CD14-positive monocyte (primary cell): ENCODE measurements around the gene NFYC. TPM values are rescaled to one million over a fixed set of nuclear protein-coding genes. Genes with fewer than 3 reads are reported as not detected.

Source experiments
- DNase-seq, 3 donors: peaks; one replicate each; pipeline ENCODE4 v3.0.0-alpha.2; 2011 to 2022
- H2AFZ ChIP-seq: 2 replicates; pipeline ENCODE4 v1.6.0; 2012; ENCODE audit warnings: mild to moderate bottlenecking, low read depth, low read length, inconsistent platforms; ENCODE audit not compliant: insufficient read depth, poor library complexity, severe bottlenecking
- H3K27ac ChIP-seq, 2 donors: 1 replicate in 1 of 2; 2 replicates in 1 of 2; pipeline ENCODE4 v1.5.1; 2012 to 2013; ENCODE audit warnings: low read length in 2 of 2, control low read depth in 1 of 2, inconsistent platforms in 1 of 2, low read depth in 1 of 2, mild to moderate bottlenecking in 1 of 2
- H3K27me3 ChIP-seq, 2 donors: one replicate each; pipeline versions ENCODE4 v1.6.0 to v1.6.1; 2011 to 2013; ENCODE audit warnings: low read length in 2 of 2; ENCODE audit not compliant: control insufficient read depth in 2 of 2, insufficient read depth in 2 of 2
- H3K36me3 ChIP-seq, 2 donors: replicated peaks in 1 of 2; 1 replicate in 1 of 2; 2 replicates in 1 of 2; pipeline versions ENCODE4 v1.5.1 to v1.6.1; 2012 to 2013; ENCODE audit warnings: low read length in 2 of 2, control low read depth in 1 of 2, inconsistent platforms in 1 of 2, mild to moderate bottlenecking in 1 of 2; ENCODE audit not compliant: insufficient read depth in 2 of 2, control insufficient read depth in 1 of 2
- H3K4me1 ChIP-seq, 2 donors: 1 replicate in 1 of 2; 2 replicates in 1 of 2; pipeline versions ENCODE4 v1.5.1 to v1.6.1; 2012 to 2013; ENCODE audit warnings: low read length in 2 of 2, control low read depth in 1 of 2, inconsistent platforms in 1 of 2, mild to moderate bottlenecking in 1 of 2, moderate library complexity in 1 of 2; ENCODE audit not compliant: insufficient read depth in 2 of 2, control insufficient read depth in 1 of 2
- H3K4me2 ChIP-seq: replicated peaks from 2 replicates; pipeline ENCODE3; 2012; ENCODE audit warnings: low read length, moderate library complexity, mild to moderate bottlenecking; ENCODE audit not compliant: poor library complexity, severe bottlenecking; ENCODE audit errors: extremely low read depth
- H3K4me3 ChIP-seq, 3 experiments: fragments of 200-600 bp in 1 of 3; sonication (generic) in 1 of 3; replicated peaks in 1 of 3; 1 replicate in 2 of 3; 2 replicates in 1 of 3; pipeline ENCODE4 v1.5.1; 2011 to 2013; ENCODE audit warnings: low read length in 3 of 3, mild to moderate bottlenecking in 3 of 3, control low read depth in 2 of 3, low read depth in 2 of 3, inconsistent platforms in 1 of 3, moderate library complexity in 1 of 3
- H3K79me2 ChIP-seq: 2 replicates; pipeline ENCODE4 v1.6.0; 2012; ENCODE audit warnings: mild to moderate bottlenecking, control low read depth, inconsistent platforms, low read length, moderate library complexity; ENCODE audit not compliant: insufficient read depth
- H3K9ac ChIP-seq: 2 replicates; pipeline ENCODE4 v1.6.0; 2017; ENCODE audit warnings: low read length, mild to moderate bottlenecking; ENCODE audit not compliant: insufficient read depth, poor library complexity, severe bottlenecking
- H3K9me3 ChIP-seq, 2 donors: replicated peaks in 1 of 2; 1 replicate in 1 of 2; 2 replicates in 1 of 2; pipeline versions ENCODE4 v1.5.1 to v1.6.1; 2012 to 2013; ENCODE audit warnings: low read length in 2 of 2, control low read depth in 1 of 2; ENCODE audit not compliant: control insufficient read depth in 1 of 2, insufficient read depth in 1 of 2
- H4K20me1 ChIP-seq: 2 replicates; pipeline ENCODE4 v1.6.0; 2012; ENCODE audit warnings: mild to moderate bottlenecking, low read length, control low read depth, moderate library complexity; ENCODE audit not compliant: insufficient read depth
- H3K27ac Mint-ChIP-seq, 7 donors: one replicate each; pipeline ENCODE4 v1.8.0; 2020; ENCODE audit warnings: mild to moderate bottlenecking in 7 of 7, mixed read lengths in 7 of 7, moderate library complexity in 6 of 7, inconsistent platforms in 2 of 7
- H3K27me3 Mint-ChIP-seq, 3 donors: one replicate each; pipeline ENCODE4 v1.8.0; 2021 to 2022; ENCODE audit warnings: low read depth in 3 of 3, mild to moderate bottlenecking in 3 of 3, mixed read lengths in 3 of 3, moderate library complexity in 3 of 3, inconsistent platforms in 1 of 3
- H3K36me3 Mint-ChIP-seq, 2 donors: one replicate each; pipeline ENCODE4 v1.8.0; 2020; ENCODE audit warnings: mixed read lengths in 2 of 2, inconsistent platforms in 1 of 2, mild to moderate bottlenecking in 1 of 2
- H3K4me1 Mint-ChIP-seq: one replicate; pipeline ENCODE4 v1.8.0; 2020; ENCODE audit warnings: mild to moderate bottlenecking, mixed read lengths
- H3K4me3 Mint-ChIP-seq, 2 donors: one replicate each; pipeline ENCODE4 v1.8.0; 2020; ENCODE audit warnings: mild to moderate bottlenecking in 2 of 2, mixed read lengths in 2 of 2, moderate library complexity in 1 of 2
- H3K9me3 Mint-ChIP-seq, 7 donors: one replicate each; pipeline ENCODE4 v1.8.0; 2020 to 2022; ENCODE audit warnings: mixed read lengths in 7 of 7, mild to moderate bottlenecking in 6 of 7, moderate library complexity in 6 of 7, inconsistent platforms in 2 of 7
- WGBS: methylation state at CpG from one replicate; pipeline ENCODE4 v1.1.5; 2013; ENCODE audit warnings: missing lambda C conversion rate; ENCODE audit not compliant: insufficient coverage; 5-methylcytosine and 5-hydroxymethylcytosine counted together
- intact Hi-C, 2 donors: fragments of 100-400 bp; cut with micrococcal nuclease; formaldehyde crosslinking; loops; one replicate each; pipeline versions ENCODE4 v1.15.0 to v1.15.1; 2023
- polyA plus RNA-seq, 3 donors: library from polyadenylated mRNA; depleted of rRNA in 1 of 3; unstranded in 2 of 3; stranded (reverse) in 1 of 3; fragments of 300-500 nt in 2 of 3; fragments of >200 nt in 1 of 3; fragmentation: Illumina TruSeq in 2 of 3; gene quantifications; 1 replicate in 2 of 3; 2 replicates in 1 of 3; pipeline ENCODE4 v1.2.3, GENCODE V29; 2012 to 2021
- TF ChIP-seq, protein P1 (sequence below): fragments of 200-600 bp; IDR thresholded peaks from one replicate; pipeline ENCODE4 v1.8.0; 2022; ENCODE audit warnings: antibody characterized with exemption, mild to moderate bottlenecking

NFYC gene
- polyA plus RNA-seq, 3 donors = 61.2 to 142 (median 68.2) TPM

DNA sequence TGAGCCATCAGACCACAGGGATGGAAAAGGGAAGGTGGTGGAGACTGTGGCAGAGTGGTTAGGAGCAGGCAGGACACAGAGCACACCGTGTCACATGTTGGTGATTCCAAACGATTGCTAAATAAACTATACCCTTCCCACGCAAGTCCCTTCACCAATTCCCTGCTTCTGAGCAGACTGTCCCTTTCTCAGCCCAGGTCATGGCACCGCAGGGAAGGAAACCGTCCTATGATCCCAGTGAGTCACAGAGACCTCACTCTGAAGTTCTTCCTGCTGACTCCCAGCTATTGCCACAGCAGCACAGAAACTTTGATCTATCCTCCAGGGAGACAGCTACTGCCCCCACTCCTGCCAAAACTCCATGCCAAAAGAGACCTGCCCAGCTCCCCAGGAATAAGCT lies 45.2 kb upstream of the NFYC start:
- Histone ChIP-seq H3K9me3 (no peaks in the 10 kb centered on the region), H4K20me1 (no peaks in the 10 kb centered on the region), H2AFZ (no peak overlapping the region), H3K9ac (no peak overlapping the region), H3K4me1 (no peaks in the 10 kb centered on the region), H3K79me2 (no peaks in the 10 kb centered on the region), H3K36me3 (no peaks in the 10 kb centered on the region), H3K27ac (no peak overlapping the region), H3K4me2 (no peak overlapping the region), H3K4me3 (no peak overlapping the region), H3K27me3 (peaks cover 0 to under 1% of the 10 kb centered on the region in 2 donors)
- Mint-ChIP-seq H3K4me1 (no peaks in the 10 kb centered on the region), H3K4me3 (no peak overlapping the region), H3K9me3 (peaks cover 0 to 3% (median 0%) of the 10 kb centered on the region in 7 donors), H3K27me3 (peaks cover 3 to 4% (median 4%) of the 10 kb centered on the region in 3 donors), H3K27ac (peak overlapping the region in 1 of 7 donors; percentile 65), H3K36me3 (no peaks in the 10 kb centered on the region)
- TF ChIP-seq, protein P1, sequence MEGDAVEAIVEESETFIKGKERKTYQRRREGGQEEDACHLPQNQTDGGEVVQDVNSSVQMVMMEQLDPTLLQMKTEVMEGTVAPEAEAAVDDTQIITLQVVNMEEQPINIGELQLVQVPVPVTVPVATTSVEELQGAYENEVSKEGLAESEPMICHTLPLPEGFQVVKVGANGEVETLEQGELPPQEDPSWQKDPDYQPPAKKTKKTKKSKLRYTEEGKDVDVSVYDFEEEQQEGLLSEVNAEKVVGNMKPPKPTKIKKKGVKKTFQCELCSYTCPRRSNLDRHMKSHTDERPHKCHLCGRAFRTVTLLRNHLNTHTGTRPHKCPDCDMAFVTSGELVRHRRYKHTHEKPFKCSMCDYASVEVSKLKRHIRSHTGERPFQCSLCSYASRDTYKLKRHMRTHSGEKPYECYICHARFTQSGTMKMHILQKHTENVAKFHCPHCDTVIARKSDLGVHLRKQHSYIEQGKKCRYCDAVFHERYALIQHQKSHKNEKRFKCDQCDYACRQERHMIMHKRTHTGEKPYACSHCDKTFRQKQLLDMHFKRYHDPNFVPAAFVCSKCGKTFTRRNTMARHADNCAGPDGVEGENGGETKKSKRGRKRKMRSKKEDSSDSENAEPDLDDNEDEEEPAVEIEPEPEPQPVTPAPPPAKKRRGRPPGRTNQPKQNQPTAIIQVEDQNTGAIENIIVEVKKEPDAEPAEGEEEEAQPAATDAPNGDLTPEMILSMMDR = no peak
- DNase-seq = no peak
- 69% methylated on average over 3 of the region's 5 CpGs for WGBS
- intact Hi-C loops = no loop called here

DNA sequence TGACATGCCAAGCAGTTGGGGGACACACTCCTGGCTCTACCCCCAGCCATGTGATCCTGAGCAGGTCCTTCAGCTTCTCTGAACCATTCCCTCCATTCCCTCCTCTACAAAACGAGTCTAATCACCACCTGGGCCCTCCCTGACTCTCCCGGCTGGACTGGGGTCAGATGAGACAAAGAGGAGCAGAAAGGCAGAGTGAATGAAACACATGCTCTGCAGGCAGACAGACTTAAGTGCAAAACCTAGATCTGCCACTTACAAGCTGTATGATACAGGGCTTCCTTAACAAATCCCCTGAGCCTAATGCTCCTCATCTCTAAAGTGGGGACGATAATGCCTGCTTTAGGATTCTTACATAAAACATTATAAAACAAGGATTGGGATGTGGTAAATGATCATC lies 43.3 kb upstream of the NFYC start:
- H3K4me3 Mint-ChIP-seq = no peak overlapping the region
- Histone ChIP-seq H3K79me2 (no peaks in the 10 kb centered on the region), H3K4me1 (no peaks in the 10 kb centered on the region), H3K4me3 (no peak overlapping the region), H3K9me3 (no peaks in the 10 kb centered on the region), H3K27me3 (peaks cover 0 to 2% of the 10 kb centered on the region in 2 donors), H4K20me1 (no peaks in the 10 kb centered on the region), H2AFZ (no peak overlapping the region), H3K9ac (no peak overlapping the region), H3K4me2 (no peak overlapping the region), H3K36me3 (no peaks in the 10 kb centered on the region), H3K27ac (no peak overlapping the region)
- no peak for DNase-seq
- peaks cover 3 to 4% (median 4%) of the 10 kb centered on the region in 3 donors for H3K27me3 Mint-ChIP-seq
- TF ChIP-seq, protein P1 = no peak
- H3K4me1 Mint-ChIP-seq = no peaks in the 10 kb centered on the region
- peak overlapping the region in 1 of 7 donors; percentile 1 for H3K27ac Mint-ChIP-seq
- WGBS = 50% methylated on average over 1 of the region's 3 CpGs
- no peaks in the 10 kb centered on the region for H3K36me3 Mint-ChIP-seq
- peaks cover 0 to 3% (median 0%) of the 10 kb centered on the region in 7 donors for H3K9me3 Mint-ChIP-seq
- intact Hi-C loops = no loop called here
